ENCODE results near the gene C9orf72. TPM values are rescaled to one million over a fixed set of nuclear protein-coding genes. Genes with fewer than 3 reads are reported as not detected.
A peak's percentile ranks its signal among the peaks of the same experiment; 100 is the strongest.

Gene C9orf72
- total RNA-seq, 1 donor from 2014 or later: 18.7 TPM

GRCh38 chr9:27545471-27545870, 27.8 kb downstream of the C9orf72 start:
- ATAC-seq (no peak), DNase-seq (ENCODE audit: missing footprints) (no peak)
- intact Hi-C loops (cut with DNase I): no loop called here

GRCh38 chr9:27542508-27542907, 30.8 kb downstream of the C9orf72 start:
- ATAC-seq (no peak), DNase-seq (ENCODE audit: missing footprints) (no peak)
- intact Hi-C loops (cut with DNase I): no loop called here

GRCh38 chr9:27541740-27542139, 31.5 kb downstream of the C9orf72 start:
- DNase-seq (ENCODE audit: missing footprints) (no peak), ATAC-seq (no peak)
- intact Hi-C loops (cut with DNase I): no loop called here

- intact Hi-C loops (cut with DNase I): no loop called here
- ATAC-seq: no peak
These were observed 32.8 kb downstream of the C9orf72 start for GRCh38 chr9:27540502-27540901.

GRCh38 chr9:27539479-27540441, 33.5 kb downstream of the C9orf72 start:
- DNase-seq (ENCODE audit: missing footprints) (peak; percentile 11), ATAC-seq (peak; percentile 88)
- intact Hi-C loops (cut with DNase I): no loop called here

More at GRCh38 chr9:27540502-27540901, 32.8 kb downstream of the C9orf72 start:
- no peak for DNase-seq (ENCODE audit: missing footprints)

GRCh38 chr9:27538647-27539046, 34.6 kb downstream of the C9orf72 start:
- ATAC-seq: no peak
- no peak for DNase-seq (ENCODE audit: missing footprints)
- intact Hi-C loops (cut with DNase I): no loop called here

GRCh38 chr9:27537756-27538155, 35.5 kb downstream of the C9orf72 start:
- DNase-seq (ENCODE audit: missing footprints) (no peak), ATAC-seq (no peak)
- intact Hi-C loops (cut with DNase I): no loop called here

GRCh38 chr9:27537027-27537435, 36.2 kb downstream of the C9orf72 start:
- ATAC-seq: no peak

GRCh38 chr9:27536168-27536567, 37.1 kb downstream of the C9orf72 start:
- ATAC-seq (no peak), DNase-seq (ENCODE audit: missing footprints) (no peak)
- intact Hi-C loops (cut with DNase I): no loop called here

More at GRCh38 chr9:27537027-27537435, 36.2 kb downstream of the C9orf72 start:
- DNase-seq (ENCODE audit: missing footprints): no peak
- intact Hi-C loops (cut with DNase I): no loop called here

- intact Hi-C loops (cut with DNase I): no loop called here
- no peak for ATAC-seq
- no peak for DNase-seq (ENCODE audit: missing footprints)
These were observed 37.6 kb downstream of the C9orf72 start for GRCh38 chr9:27535701-27536118.

- intact Hi-C loops (cut with DNase I): no loop called here
- DNase-seq (ENCODE audit: missing footprints) (no peak), ATAC-seq (no peak)
These were observed 38.5 kb downstream of the C9orf72 start for GRCh38 chr9:27534658-27535209.

GRCh38 chr9:27534131-27534530, 39.1 kb downstream of the C9orf72 start:
- DNase-seq (ENCODE audit: missing footprints) (no peak), ATAC-seq (no peak)
- intact Hi-C loops (cut with DNase I): no loop called here

- intact Hi-C loops (cut with DNase I): no loop called here
- DNase-seq (ENCODE audit: missing footprints) (no peak), ATAC-seq (no peak)
These were observed 40.0 kb downstream of the C9orf72 start for GRCh38 chr9:27533311-27533710.

GRCh38 chr9:27532046-27532445, 41.2 kb downstream of the C9orf72 start:
- no peak for ATAC-seq
- no peak for DNase-seq (ENCODE audit: missing footprints)
- intact Hi-C loops (cut with DNase I): no loop called here

- ATAC-seq (no peak), DNase-seq (ENCODE audit: missing footprints) (no peak)
- intact Hi-C loops (cut with DNase I): no loop called here
These were observed 42.1 kb downstream of the C9orf72 start for GRCh38 chr9:27530915-27531755.

GRCh38 chr9:27529316-27530278, 43.7 kb downstream of the C9orf72 start, which contains the start of gene MOB3B:
TSS of gene MOB3B (minus strand) at chr9:27529814. CDS start at chr9:27455550, 74,264 bp downstream.
- DNase-seq (ENCODE audit: missing footprints) (peak; percentile 94), ATAC-seq (peak; percentile 94)
- intact Hi-C loops (cut with DNase I): loop anchor here (1.0 to 5.0 kb wide), 4 partner anchors 97 to 196 kb away; no protein-coding TSS in a partner anchor

- intact Hi-C loops (cut with DNase I): loop anchor here (1.0 to 5.0 kb wide), 4 partner anchors 97 to 196 kb away; no protein-coding TSS in a partner anchor
- DNase-seq (ENCODE audit: missing footprints) (peak; percentile 68), ATAC-seq (peak; percentile 72)
These were observed 44.4 kb downstream of the C9orf72 start for GRCh38 chr9:27528886-27529315.
